GM12891 (cell line): ENCODE results near the gene RHD.
"Not testable (repeated sequence)": the region's sequence is repeated elsewhere in the genome, so short reads cannot be mapped to it uniquely, and the experiment has no call there.

Source experiments
- DNase-seq: peaks from one replicate; pipeline ENCODE4 v3.0.0; 2011; ENCODE audit warnings: low spot score; ENCODE audit not compliant: insufficient read length
- FAIRE-seq: peaks from 2 replicates; lab custom pipeline; 2011; peaks lifted over from hg19 to GRCh38; lab: Jason Lieb, UNC
- PAX5 ChIP-seq: IDR thresholded peaks from 2 replicates; pipeline ENCODE4 v1.6.1; 2011; ENCODE audit warnings: low read length, moderate library complexity, mild to moderate bottlenecking; ENCODE audit not compliant: insufficient read depth, severe bottlenecking
- POLR2A ChIP-seq: IDR thresholded peaks from 2 replicates; pipeline ENCODE4 v1.6.1; 2011; ENCODE audit warnings: low read depth, low read length, control low read depth
- POLR2AphosphoS5 ChIP-seq: IDR thresholded peaks from 2 replicates; pipeline ENCODE4 v1.6.1; 2011; ENCODE audit warnings: low read depth, low read length, control low read depth
- POU2F2 ChIP-seq: IDR thresholded peaks from 2 replicates; pipeline ENCODE4 v1.6.1; 2011; ENCODE audit warnings: low read depth, mild to moderate bottlenecking, control low read depth, low read length, moderate library complexity
- SPI1 ChIP-seq: IDR thresholded peaks from 2 replicates; pipeline ENCODE4 v1.6.1; 2011; ENCODE audit warnings: low read depth, low read length, control low read depth
- TAF1 ChIP-seq: IDR thresholded peaks from 2 replicates; pipeline ENCODE4 v1.6.1; 2011; ENCODE audit warnings: low read depth, low read length, control low read depth

The RHD gene

DNA sequence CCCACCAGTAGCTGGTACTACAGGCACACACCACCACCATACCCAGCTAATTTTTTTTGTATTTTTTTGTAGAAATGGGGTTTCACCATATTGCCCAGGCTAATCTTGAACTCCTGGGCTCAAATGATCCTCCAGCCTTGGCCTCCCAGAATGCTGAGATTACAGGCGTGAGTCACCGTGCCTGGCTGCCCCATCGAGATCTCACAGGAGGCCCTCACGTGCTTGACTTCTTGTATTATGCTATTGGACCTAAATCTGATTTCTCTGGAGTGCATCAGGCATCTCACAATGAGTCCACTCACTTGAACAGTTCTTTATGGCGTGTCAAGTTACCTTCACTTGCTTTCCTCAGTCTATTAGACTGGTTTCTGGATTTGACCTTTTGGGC is 15.7 kb upstream of the RHD start:
- no peak for DNase-seq
- no peak for TF ChIP-seq PAX5
- no peak for FAIRE-seq

- DNase-seq, result no peak
- no peak for FAIRE-seq
- TF ChIP-seq PAX5 (no peak), POLR2A (no peak), POU2F2 (no peak), POLR2AphosphoS5 (no peak), SPI1 (no peak), TAF1 (no peak)
These were observed 15.1 kb upstream of the RHD start for GRCh38 chr1:25257196-25257595.

- peak; percentile 76 for FAIRE-seq
- not testable (repeated sequence) for DNase-seq
These were observed 12.5 kb upstream of the RHD start for GRCh38 chr1:25259813-25260212.

DNA sequence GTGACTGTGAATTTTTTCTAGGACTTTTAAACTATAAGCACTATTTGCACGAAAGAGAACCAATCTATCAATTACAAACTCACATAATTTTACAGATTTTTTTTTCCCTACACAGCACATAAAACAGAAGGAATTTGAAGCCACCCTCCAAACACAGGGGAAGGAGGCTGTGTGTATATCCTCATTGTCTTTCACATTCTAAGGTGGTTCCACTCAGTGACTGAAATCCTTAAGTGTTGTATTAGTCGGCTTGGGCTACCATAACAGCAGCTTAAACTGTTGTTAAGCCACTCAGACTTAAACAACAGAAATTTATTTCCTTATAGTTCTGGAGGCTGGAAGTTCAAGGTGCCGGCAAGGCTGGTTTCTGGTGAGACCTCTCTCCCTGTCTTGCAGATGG is 12.0 kb upstream of the RHD start:
- not testable (repeated sequence) for DNase-seq, FAIRE-seq

DNA sequence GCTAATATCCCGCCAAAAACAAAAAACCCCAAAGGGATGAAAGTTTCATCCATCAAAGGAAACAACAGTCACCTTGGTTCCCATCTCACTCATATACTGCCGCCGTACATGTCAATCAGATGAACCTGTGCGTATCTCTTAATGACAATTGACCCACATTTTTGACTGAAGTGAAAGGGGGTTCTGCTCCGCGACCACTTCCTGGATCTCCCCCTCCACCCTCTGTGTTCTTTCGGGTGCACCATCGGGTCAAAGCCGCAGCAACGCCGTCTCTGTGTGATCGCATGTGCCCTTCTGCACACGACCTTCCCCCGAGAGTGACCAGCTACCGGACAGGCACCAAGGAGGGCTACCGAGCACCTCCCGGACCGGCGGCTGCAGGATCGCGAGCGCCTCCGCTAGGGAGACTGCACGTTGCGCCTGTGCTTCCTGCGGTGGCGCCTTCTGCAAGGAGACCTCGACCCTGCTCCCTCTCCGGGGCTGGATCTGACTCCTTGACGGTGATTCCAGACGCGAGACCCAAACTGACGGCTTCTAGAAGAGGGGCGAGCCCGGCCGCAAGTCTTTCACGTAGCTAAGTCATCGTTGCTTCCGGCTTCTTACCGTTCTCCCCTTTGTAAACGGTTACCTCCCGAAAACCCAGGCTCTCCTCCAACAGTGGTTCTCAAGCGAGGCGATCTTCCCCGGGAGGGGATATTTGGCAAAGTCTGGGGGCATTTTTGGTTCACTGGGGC is 5.6 kb upstream of the RHD start:
- not testable (repeated sequence) for FAIRE-seq, DNase-seq

- DNase-seq (peak; percentile 18), FAIRE-seq (peak; percentile 99)
These were observed 4.8 kb upstream of the RHD start for GRCh38 chr1:25267288-25268142.

GRCh38 chr1:25268143-25268760 is 4.1 kb upstream of the RHD start:
- FAIRE-seq, DNase-seq: not testable (repeated sequence)

GRCh38 chr1:25275648-25276047 is 3.3 kb downstream of the RHD start:
- not testable (repeated sequence) for DNase-seq, FAIRE-seq

DNA sequence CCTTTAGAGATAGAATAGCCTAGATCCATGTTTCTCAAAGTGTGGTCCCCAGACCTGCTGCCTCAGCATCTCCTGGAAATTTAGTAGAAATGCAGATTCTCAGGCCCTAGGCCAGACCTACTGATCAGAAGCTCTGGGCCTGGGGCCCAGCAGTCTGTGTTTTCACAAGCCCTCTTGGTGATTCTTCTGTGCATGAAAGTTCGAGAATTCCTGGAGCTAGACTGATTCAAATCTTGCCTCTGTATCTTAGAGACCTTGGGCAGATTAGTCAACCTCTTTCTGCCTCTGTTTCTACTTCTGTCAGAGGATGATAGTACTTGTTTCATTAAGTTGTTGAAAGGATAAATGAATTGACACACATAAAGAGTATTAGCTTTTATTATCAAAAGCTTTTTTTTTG is 5.0 kb downstream of the RHD start:
- FAIRE-seq, DNase-seq: not testable (repeated sequence)

- FAIRE-seq, DNase-seq: not testable (repeated sequence)
These were observed 6.0 kb downstream of the RHD start for GRCh38 chr1:25278358-25278757.

GRCh38 chr1:25278790-25279189 is 6.5 kb downstream of the RHD start:
- FAIRE-seq, DNase-seq: not testable (repeated sequence)

DNA sequence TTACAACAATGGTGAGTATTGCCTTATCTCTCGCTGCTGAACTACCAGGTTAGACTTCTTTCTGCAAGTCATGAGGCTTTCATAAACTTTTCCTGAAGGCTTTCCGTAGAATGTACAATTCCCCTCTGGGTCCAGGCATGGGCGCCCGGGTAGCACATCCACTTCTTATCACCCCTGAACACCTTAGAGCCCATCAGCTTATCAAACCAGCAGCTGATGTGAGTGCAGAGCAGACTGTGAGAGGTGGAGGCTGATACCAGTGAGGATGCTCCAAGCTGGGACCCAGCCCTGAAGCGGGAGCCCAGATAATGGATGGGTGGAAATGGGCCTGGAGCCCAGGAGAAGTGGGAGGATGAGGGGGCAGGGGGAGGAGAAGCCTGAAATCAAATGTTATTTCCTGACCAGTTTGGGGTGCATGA is 7.4 kb downstream of the RHD start:
- FAIRE-seq, result not testable (repeated sequence)

DNA sequence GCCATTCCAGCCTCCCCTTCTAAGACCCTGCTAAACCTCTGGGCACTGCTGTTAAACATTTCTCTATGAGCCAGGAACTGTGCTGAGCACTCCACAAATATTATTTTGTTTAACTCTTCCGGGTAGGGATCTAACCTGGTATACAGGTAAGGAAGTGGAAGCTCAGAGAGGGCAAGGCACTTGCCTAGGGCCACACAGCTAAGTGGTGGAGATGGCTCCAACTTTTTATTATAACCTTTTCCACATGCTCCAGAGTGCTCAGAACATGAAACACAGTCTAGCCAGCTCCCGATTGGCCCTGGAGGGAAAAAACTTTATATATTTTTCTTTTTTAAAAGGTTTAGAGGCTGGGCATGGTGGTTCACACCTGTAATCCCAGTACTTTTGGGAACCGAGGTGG is 13.6 kb downstream of the RHD start:
- FAIRE-seq, DNase-seq: not testable (repeated sequence)

More for the DNA sequence above, 7.4 kb downstream of the RHD start:
- DNase-seq, result not testable (repeated sequence)

DNA sequence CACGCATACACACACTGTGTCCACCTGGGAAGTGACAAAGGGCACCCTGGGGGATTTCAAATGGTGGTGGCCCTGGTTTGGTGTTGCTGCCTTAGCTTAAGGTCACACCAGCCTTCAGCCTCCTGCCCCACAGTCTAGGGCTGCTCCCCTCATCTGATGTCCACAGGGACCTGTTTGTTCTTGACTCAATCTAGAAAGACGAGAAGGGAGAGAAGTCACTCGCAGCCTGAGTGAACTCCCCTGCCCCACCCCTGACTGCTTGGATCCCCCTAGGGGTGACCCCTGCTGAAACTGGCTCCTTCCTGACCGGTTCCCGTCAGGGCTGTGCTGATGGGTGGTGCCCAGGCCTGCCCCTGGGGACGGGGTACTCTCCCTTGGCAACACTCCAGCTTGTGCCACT is 14.9 kb downstream of the RHD start:
- not testable (repeated sequence) for FAIRE-seq

GRCh38 chr1:25288573-25289101 is 16.3 kb downstream of the RHD start:
- not testable (repeated sequence) for FAIRE-seq, DNase-seq

More for the DNA sequence above, 14.9 kb downstream of the RHD start:
- DNase-seq, result not testable (repeated sequence)

GRCh38 chr1:25290043-25290442 is 17.7 kb downstream of the RHD start:
- not testable (repeated sequence) for DNase-seq
- peak; percentile 87 for FAIRE-seq

DNA sequence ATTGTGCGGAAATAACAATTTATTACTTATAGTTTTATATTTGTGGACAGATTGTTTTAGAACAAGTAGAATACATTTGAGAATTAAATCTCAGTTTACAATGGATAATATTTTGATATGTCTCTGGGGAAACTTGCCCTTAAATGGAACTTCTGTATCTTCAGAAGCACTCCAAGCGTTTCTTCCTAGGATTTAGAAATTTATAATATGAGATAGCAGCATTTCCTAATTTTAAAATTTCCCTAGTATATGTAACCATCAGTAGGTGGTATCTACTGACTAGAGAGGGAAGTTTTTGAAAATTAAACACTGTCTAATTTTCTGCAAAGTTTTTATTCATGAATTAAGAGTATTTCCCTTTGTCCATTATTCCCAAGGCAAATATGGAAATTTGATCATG is 21.1 kb downstream of the RHD start:
- not testable (repeated sequence) for FAIRE-seq, DNase-seq
